HL-60 (cell line): ENCODE data around the gene ZCWPW1.

ENCODE experiments used
- DNase-seq, 2 experiments: peaks; one replicate each; pipeline ENCODE4 v3.0.0-alpha.2; 2010 to 2020; ENCODE audit warnings: low read depth in 1 of 2, low spot score in 1 of 2
- H3K27ac ChIP-seq: fragments of 250-450 bp; sonication (Bioruptor Pico); replicated peaks from 2 replicates; pipeline ENCODE4 v1.5.1; 2020; ENCODE audit warnings: mild to moderate bottlenecking, moderate library complexity
- H3K27me3 ChIP-seq: fragments of 250-450 bp; sonication (Bioruptor Pico); 2 replicates; pipeline ENCODE4 v1.5.1; 2021; ENCODE audit warnings: mild to moderate bottlenecking, moderate library complexity; ENCODE audit not compliant: insufficient read depth, poor library complexity, severe bottlenecking
- H3K4me3 ChIP-seq: replicated peaks from 2 replicates; pipeline ENCODE4 v1.5.1; 2011; ENCODE audit warnings: mild to moderate bottlenecking, control low read depth, low read length; ENCODE audit not compliant: insufficient read depth
- GABPA ChIP-seq: IDR thresholded peaks from 2 replicates; pipeline ENCODE4 v1.6.1; 2012; ENCODE audit warnings: low read depth
- POLR2AphosphoS5 ChIP-seq: IDR thresholded peaks from 2 replicates; pipeline ENCODE4 v1.6.1; 2012; ENCODE audit warnings: low read depth
- SPI1 ChIP-seq: IDR thresholded peaks from 2 replicates; pipeline ENCODE4 v1.6.1; 2012; ENCODE audit warnings: low read depth, mild to moderate bottlenecking, borderline replicate concordance
- TF ChIP-seq, protein P1 (sequence below): IDR thresholded peaks from one replicate; pipeline ENCODE4 v1.5.1; 2011; ENCODE audit warnings: low read length, control low read depth, inconsistent platforms; ENCODE audit not compliant: insufficient read depth
- TF ChIP-seq, protein P2 (sequence below): IDR thresholded peaks from 2 replicates; pipeline ENCODE4 v1.6.1; 2012; ENCODE audit warnings: low read depth; ENCODE audit not compliant: insufficient replicate concordance

The ZCWPW1 gene

DNA sequence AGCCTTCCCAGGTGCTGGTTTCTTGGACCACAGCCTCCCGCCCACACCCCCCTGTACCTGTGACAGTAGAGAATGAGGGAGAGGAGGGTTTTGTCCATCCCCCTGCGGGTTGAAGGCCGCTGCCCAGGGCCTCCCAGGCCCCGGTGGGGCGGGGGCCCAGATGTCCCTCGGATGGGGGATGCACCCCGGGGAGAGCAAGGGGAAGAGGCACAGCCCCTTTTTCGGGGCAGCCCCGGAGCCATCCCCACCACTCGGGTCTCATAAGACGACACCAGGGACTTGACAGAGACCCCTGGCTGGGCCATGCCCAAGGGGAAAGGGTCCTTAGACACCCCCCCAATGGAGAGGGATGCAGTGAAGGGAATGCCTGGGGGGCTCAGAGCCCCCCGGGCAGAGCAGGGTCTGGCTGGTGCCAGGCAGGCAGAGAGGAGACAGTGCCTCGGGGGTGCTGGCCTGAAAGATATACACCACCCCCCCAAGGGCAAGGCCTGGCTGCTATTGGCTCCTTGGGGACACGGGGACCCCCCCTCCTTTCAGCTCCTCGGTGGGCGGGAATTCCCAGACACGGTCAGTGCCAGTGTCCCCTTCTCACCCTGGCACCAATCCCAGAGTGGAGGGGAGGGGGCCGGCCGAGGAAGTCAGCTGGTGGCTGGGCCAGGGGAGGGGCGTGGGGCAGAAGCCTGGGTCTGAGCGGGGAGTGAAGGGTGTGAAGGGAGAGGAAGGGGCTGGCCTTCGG lies 39.3 kb upstream of the ZCWPW1 start:
- DNase-seq, result no peak
- H3K27me3 ChIP-seq, result no peaks in the 10 kb centered on the region
- H3K27ac ChIP-seq, result no peak overlapping the region

DNA sequence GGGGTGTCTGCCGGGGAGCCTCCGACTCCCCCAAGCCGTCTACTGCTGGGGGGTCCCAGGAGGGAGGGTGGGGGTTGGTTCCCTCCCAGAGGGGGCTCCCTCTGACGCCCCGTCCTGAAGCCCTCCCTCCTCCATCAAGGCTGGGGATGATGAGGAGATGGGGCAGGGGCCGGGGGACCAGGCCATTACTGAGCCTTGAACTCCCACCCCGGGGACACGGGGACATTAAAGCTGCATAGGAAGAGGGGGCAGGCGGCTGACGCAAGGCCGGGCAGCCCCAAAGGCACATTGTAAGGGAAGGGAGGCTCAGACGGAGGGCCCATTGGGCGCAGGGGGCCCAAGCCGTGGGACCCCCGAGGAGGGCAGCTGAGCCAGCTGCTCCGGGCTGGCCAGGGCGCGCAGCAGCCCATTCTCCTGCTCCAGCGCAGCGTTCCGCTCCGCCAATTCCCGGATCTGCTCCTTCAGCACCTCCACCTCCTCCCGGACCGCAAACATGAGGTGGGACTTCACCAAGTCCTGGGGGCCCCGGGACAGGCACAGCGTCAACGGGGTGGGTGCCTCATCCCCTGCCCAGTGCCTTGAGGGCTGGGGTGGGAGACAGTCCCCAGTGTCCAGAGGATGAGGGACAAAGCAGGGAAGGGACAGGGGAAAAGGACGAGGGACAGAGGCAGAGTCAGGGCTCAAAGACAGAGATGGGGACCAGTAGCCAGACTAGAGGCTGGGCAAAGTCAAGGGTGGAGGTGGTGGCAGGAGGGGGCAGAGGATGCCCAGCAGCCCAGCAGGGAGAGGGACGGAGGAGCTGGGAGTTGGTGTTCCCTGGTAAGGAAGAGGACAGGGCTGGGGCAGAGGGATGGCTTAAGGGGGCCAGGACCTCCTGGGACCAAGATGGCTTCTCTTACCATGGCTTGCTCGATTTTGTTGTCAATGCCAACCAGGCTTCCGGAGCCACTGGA lies 38.4 kb upstream of the ZCWPW1 start:
- Histone ChIP-seq H3K27me3 (no peaks in the 10 kb centered on the region), H3K27ac (no peak overlapping the region), H3K4me3 (no peak overlapping the region)
- no peak for DNase-seq
- TF ChIP-seq, protein P1, sequence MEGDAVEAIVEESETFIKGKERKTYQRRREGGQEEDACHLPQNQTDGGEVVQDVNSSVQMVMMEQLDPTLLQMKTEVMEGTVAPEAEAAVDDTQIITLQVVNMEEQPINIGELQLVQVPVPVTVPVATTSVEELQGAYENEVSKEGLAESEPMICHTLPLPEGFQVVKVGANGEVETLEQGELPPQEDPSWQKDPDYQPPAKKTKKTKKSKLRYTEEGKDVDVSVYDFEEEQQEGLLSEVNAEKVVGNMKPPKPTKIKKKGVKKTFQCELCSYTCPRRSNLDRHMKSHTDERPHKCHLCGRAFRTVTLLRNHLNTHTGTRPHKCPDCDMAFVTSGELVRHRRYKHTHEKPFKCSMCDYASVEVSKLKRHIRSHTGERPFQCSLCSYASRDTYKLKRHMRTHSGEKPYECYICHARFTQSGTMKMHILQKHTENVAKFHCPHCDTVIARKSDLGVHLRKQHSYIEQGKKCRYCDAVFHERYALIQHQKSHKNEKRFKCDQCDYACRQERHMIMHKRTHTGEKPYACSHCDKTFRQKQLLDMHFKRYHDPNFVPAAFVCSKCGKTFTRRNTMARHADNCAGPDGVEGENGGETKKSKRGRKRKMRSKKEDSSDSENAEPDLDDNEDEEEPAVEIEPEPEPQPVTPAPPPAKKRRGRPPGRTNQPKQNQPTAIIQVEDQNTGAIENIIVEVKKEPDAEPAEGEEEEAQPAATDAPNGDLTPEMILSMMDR, result no peak
- no peak for TF ChIP-seq GABPA
- no peak for TF ChIP-seq SPI1
- TF ChIP-seq POLR2AphosphoS5, result no peak
- TF ChIP-seq, protein P2, sequence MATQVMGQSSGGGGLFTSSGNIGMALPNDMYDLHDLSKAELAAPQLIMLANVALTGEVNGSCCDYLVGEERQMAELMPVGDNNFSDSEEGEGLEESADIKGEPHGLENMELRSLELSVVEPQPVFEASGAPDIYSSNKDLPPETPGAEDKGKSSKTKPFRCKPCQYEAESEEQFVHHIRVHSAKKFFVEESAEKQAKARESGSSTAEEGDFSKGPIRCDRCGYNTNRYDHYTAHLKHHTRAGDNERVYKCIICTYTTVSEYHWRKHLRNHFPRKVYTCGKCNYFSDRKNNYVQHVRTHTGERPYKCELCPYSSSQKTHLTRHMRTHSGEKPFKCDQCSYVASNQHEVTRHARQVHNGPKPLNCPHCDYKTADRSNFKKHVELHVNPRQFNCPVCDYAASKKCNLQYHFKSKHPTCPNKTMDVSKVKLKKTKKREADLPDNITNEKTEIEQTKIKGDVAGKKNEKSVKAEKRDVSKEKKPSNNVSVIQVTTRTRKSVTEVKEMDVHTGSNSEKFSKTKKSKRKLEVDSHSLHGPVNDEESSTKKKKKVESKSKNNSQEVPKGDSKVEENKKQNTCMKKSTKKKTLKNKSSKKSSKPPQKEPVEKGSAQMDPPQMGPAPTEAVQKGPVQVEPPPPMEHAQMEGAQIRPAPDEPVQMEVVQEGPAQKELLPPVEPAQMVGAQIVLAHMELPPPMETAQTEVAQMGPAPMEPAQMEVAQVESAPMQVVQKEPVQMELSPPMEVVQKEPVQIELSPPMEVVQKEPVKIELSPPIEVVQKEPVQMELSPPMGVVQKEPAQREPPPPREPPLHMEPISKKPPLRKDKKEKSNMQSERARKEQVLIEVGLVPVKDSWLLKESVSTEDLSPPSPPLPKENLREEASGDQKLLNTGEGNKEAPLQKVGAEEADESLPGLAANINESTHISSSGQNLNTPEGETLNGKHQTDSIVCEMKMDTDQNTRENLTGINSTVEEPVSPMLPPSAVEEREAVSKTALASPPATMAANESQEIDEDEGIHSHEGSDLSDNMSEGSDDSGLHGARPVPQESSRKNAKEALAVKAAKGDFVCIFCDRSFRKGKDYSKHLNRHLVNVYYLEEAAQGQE, result no peak

More for the DNA sequence above, 39.3 kb upstream of the ZCWPW1 start:
- TF ChIP-seq POLR2AphosphoS5 (no peak), GABPA (no peak), SPI1 (no peak)
- TF ChIP-seq, protein P1, result no peak
- TF ChIP-seq, protein P2, result no peak
- no peak overlapping the region for H3K4me3 ChIP-seq

DNA sequence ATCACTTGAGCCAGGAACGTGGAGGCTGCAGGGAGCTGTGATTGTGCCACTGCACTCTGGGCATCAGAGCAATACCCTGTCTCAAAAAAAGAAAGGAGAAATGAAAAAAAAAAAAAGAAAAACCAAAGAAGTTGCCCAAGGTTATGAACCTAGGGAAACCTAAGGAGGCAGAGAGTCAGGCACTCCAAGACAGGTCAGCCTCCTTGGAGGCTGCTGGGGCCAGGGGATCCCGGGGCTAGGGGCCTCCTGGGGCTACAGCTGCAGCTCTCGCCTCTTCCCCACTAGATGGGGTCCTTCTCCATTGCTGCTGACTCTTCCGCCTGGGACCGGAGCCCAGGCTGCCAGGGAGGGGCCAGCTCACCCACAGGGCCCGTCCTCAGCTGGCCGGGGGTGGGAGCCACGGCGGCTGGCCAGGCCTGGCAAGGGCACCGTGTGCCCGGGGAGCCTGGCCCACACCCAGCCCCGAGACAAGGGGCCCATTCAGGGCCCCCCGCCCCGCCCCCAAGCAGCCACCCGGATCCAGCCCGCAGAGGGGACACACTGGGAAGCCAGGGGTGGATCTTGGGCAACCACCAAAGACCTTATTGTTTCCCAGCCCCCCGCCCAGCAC lies 37.3 kb upstream of the ZCWPW1 start:
- H3K4me3 ChIP-seq, result no peak overlapping the region
- TF ChIP-seq POLR2AphosphoS5, result no peak
- TF ChIP-seq, protein P1, result no peak
- no peaks in the 10 kb centered on the region for H3K27me3 ChIP-seq
- H3K27ac ChIP-seq, result no peak overlapping the region
- DNase-seq, result no peak
